ENCODE data around the gene CLIC1.

CLIC1 gene

GRCh38 chr6:31736021-31736767, at the start of gene CLIC1 (continued):
- TF ChIP-seq PRDM2 (tag by site-specific recombination; IDR thresholded peaks at IDR 0.05; ENCODE audit: borderline replicate concordance) (no peak), ZNF169 (tag by site-specific recombination; IDR thresholded peaks at IDR 0.05) (no peak), KLF17 (tag by site-specific recombination; IDR thresholded peaks at IDR 0.05) (0 out of 2 replicates have a peak, but pooled peaks have one; percentile 58), ZIC2 (tag by site-specific recombination; IDR thresholded peaks at IDR 0.05) (0 out of 2 replicates have a peak, but pooled peaks have one; percentile 3), ZEB2 (tag by site-specific recombination; IDR thresholded peaks at IDR 0.05) (peak; percentile 47), TCF7L2 (IDR thresholded peaks at IDR 0.05; ENCODE audit: borderline replicate concordance, low read depth, low read length) (no peak), ZNF626 (tag by site-specific recombination; IDR thresholded peaks at IDR 0.05) (no peak), KLF1 (tag by site-specific recombination; IDR thresholded peaks at IDR 0.05) (peak; percentile 89), WT1 (tag by site-specific recombination; IDR thresholded peaks at IDR 0.05) (peak; percentile 85), GLIS2 (tag by site-specific recombination; IDR thresholded peaks at IDR 0.05) (peak; percentile 93), ZNF426 (tag by site-specific recombination; IDR thresholded peaks at IDR 0.05) (no peak), ZNF114 (tag by site-specific recombination; IDR thresholded peaks at IDR 0.05) (no peak), ZSCAN16 (tag by site-specific recombination; IDR thresholded peaks at IDR 0.05) (no peak), ZBTB10 (tag by site-specific recombination; IDR thresholded peaks at IDR 0.05) (peak; percentile 77), ZSCAN5A (tag by site-specific recombination; IDR thresholded peaks at IDR 0.05) (peak; percentile 76; the same call in 1 of the 2 replicates), ZNF133 (tag by site-specific recombination; IDR thresholded peaks at IDR 0.05) (no peak), ZNF2 (tag by site-specific recombination; IDR thresholded peaks at IDR 0.05) (no peak), PRDM10 (tag by site-specific recombination; IDR thresholded peaks at IDR 0.05) (peak; percentile 93), ZBTB44 (tag by site-specific recombination; IDR thresholded peaks at IDR 0.05) (no peak), ZNF423 (tag by site-specific recombination; IDR thresholded peaks at IDR 0.05) (0 out of 2 replicates have a peak, but pooled peaks have one; percentile 23), ZBTB17 (tag by site-specific recombination; IDR thresholded peaks at IDR 0.05) (peak; percentile 94), EGR2 (tag by site-specific recombination; IDR thresholded peaks at IDR 0.05; ENCODE audit: low read depth) (no peak; the same call in 1 of the 2 replicates)

All from HEK293 (cell line).